ENCODE measurements around the gene CBX4. TPM values are rescaled to one million over a fixed set of nuclear protein-coding genes. Genes with fewer than 3 reads are reported as not detected.

CBX4 gene
- total and polyA plus RNA-seq, 2 of the 13 experiments (the other 11 are each of a cell fraction or from before 2014, with no cell fraction given) = 25.8 to 50.8 TPM

- TF ChIP-seq ZNF704 (CRISPR knock-in tag; IDR thresholded peaks at IDR 0.05; ENCODE audit: borderline replicate concordance) = no peak
- TF ChIP-seq NFE2L1 (CRISPR knock-in tag; IDR thresholded peaks at IDR 0.05; ENCODE audit: borderline replicate concordance) = no peak
- peak; percentile 11; the same call in 1 of the 3 replicates for TF ChIP-seq MXI1 (IDR thresholded peaks at IDR 0.05; ENCODE audit: borderline replicate concordance, low read depth, low read length)
- TF ChIP-seq KAT2B (IDR thresholded peaks at IDR 0.05; ENCODE audit: borderline replicate concordance, low read depth, low read length) = no peak
- TF ChIP-seq THAP9 (CRISPR knock-in tag; IDR thresholded peaks at IDR 0.05; ENCODE audit: borderline replicate concordance) = 0 out of 2 replicates have a peak, but pooled peaks have one; percentile 58
- no peak for TF ChIP-seq ZNF775 (CRISPR knock-in tag; IDR thresholded peaks at IDR 0.05; ENCODE audit: borderline replicate concordance)
- peak; percentile 34 for TF ChIP-seq FOSL2 (CRISPR knock-in tag; IDR thresholded peaks at IDR 0.05)
- no peak for TF ChIP-seq AGO1 (IDR thresholded peaks at IDR 0.05; ENCODE audit: low read depth, low read length, poor library complexity, severe bottlenecking)
- peak; percentile 83; the same call in 1 of the 2 replicates for TF ChIP-seq ZSCAN25 (CRISPR knock-in tag; IDR thresholded peaks at IDR 0.05)
- TF ChIP-seq KDM3A (CRISPR knock-in tag; IDR thresholded peaks at IDR 0.05; ENCODE audit: low read depth) = peak; percentile 75; the same call in 1 of the 2 replicates
- TF ChIP-seq HOXA7 (CRISPR knock-in tag; IDR thresholded peaks at IDR 0.05) = no peak
- no peak for TF ChIP-seq ZFP37 (CRISPR knock-in tag; IDR thresholded peaks at IDR 0.05; ENCODE audit: borderline replicate concordance)
- TF ChIP-seq ZHX2 (IDR thresholded peaks at IDR 0.05; ENCODE audit: low read depth) = no peak
- no peak for TF ChIP-seq ZHX2 (CRISPR knock-in tag; IDR thresholded peaks at IDR 0.05; ENCODE audit: borderline replicate concordance)
Observed at GRCh38 chr17:79808763-79809529, 30.3 kb downstream of the CBX4 start (continued).
